Embryonic facial prominence (tissue), 1 donor: ENCODE results near the gene BLOC1S4.
A peak's percentile ranks its signal among the peaks of the same experiment; 100 is the strongest.
"Not testable (repeated sequence)": the region's sequence is repeated elsewhere in the genome, so short reads cannot be mapped to it uniquely, and the experiment has no call there.

Experiments used
- DNase-seq: peaks from one replicate; pipeline ENCODE4 v3.0.0-alpha.2; 2016; ENCODE audit errors: extremely low spot score

The BLOC1S4 gene

DNA sequence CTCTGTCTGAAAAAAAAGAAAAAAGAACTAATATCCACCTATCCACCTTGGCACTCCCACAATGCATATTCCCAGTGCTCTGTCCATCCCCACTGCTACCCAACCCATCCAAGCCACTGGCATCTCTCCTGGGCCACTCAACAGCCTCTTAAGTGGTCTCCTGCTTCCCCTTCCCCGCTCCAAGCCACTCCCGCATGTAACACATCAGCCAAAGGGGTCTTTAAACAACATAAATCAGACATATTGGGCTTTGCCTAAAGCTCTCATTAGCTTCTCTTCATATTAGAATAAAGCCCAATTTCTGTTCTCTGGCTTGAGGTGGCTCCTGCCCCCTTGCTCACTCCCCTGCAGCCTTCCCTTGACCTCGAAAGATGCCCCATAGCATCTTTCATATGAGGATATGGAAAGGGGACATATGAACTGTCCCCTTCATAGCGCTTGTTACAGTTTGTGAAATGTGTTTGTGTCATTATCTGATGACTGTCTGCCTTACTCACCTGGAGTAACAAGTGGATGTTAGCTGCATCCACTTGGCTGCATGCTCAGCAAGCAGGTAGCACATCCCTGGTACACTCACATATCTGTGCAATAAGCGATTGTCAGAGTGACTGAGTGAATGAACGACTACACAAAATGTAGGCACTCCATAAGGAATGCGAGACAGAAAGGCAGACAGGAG is 3.1 kb downstream of the BLOC1S4 start:
- peak; percentile 5 for DNase-seq

DNA sequence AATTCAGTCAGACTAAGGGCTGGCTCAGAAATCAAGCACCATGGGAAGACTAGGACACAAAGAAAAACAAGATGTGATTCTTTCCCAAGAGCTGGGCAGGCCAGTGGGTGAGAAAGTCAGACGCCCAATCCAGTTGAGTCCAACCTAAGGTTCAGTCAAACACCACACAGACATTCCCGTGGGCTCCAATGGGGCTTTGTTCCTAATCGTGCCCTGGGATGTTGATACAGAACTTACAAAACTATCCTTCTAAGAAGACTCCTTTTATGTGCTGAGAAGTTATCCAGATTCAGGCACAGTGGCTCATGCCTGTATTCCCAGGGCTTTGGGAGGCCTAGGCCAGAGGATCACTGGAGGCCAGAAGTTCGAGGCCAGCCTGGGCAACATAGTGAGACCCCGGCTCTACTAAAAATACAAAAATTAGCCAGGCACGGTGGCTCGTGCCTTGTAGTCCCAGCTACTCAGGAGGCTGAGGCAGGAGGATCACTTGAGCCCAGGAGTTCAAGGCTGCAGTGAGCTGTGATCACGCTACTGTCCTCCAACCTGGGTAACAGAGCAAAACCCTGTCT is 3.7 kb downstream of the BLOC1S4 start:
- DNase-seq, result peak; percentile 4

DNA sequence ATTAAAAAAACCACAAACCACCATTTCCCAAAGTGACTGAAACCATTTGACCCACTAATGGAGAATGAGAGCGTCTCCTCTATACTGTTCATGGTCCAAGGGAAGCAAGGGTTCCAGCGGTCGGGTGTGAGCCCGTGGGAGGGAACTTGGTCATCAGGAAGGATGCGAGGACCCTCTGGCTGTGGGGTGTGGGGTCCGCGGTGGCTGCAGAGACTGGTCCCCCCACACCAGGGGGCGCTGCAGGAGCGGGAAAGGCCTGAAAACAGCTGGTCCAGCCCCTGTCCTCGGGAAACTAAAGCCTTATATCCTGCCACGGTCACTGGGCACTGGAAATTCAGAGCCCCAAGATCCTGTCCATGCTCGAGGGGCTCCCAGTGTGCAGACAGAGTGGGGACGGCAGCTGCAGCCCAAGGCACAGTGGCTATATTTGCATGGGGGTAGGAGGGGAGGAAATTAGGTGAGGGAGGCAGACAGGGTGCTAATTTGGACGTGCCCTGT is 4.3 kb downstream of the BLOC1S4 start:
- peak; percentile 53 for DNase-seq

GRCh38 chr4:6721121-6721520 is 5.1 kb downstream of the BLOC1S4 start:
- no peak for DNase-seq

DNA sequence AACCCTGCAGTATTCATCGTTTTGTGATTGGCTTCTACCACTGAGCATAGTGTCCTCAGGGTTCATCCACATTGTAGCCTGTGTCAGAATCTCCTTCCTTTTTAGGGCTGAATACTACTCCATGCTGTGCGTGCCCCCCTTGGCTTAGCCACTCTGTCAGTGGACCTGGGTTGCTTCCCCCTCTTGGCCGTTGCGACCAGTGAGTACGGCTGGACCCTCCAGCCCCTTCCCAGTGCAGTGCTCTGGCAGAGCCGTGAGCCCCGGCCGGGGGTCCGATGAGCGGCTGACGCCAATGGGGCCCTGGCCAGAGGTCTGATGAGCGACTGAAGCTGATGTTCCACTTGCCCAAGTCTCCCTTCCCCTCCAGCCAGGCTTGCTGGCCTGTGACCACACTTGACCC is 6.9 kb downstream of the BLOC1S4 start:
- DNase-seq, result no peak

DNA sequence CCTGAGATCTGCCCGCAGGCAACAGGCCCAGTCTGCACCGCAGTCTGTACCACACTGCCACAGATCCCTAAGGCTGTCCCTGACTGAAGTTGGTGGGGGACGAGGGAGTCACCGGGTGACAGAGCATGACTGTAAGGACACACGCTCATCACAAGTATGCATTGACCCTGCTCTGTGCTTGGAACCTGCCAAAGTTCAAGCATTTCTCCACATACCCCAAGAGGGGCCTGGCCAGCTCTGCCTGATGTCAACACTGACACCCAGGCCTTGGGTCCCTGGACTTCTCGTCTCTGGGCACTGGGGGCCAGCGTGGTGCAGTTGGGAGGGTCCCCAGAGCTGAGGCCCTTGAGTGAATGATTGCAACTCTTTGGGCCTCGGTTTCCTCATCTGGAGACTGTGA is 7.9 kb downstream of the BLOC1S4 start:
- no peak for DNase-seq

GRCh38 chr4:6724421-6725111 is 8.6 kb downstream of the BLOC1S4 start:
- DNase-seq, result peak; percentile 5

DNA sequence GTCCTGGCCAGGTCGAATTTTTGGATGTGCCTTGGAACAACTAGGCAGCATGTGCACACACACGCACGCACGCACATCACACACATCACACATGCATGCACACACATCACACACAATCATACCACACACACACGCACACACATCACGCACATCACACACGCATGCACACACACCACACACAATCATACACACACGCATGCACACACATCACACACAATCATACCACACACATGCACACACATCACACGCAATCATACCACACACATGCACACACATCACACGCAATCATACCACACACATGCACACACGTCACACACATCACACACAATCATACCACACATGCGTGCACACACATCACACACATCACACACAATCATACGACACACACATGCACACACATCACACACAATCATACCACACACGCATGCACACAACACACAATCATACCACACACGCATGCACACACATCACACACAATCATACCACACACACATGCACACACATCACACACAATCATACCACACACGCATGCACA is 9.5 kb downstream of the BLOC1S4 start:
- not testable (repeated sequence) for DNase-seq

DNA sequence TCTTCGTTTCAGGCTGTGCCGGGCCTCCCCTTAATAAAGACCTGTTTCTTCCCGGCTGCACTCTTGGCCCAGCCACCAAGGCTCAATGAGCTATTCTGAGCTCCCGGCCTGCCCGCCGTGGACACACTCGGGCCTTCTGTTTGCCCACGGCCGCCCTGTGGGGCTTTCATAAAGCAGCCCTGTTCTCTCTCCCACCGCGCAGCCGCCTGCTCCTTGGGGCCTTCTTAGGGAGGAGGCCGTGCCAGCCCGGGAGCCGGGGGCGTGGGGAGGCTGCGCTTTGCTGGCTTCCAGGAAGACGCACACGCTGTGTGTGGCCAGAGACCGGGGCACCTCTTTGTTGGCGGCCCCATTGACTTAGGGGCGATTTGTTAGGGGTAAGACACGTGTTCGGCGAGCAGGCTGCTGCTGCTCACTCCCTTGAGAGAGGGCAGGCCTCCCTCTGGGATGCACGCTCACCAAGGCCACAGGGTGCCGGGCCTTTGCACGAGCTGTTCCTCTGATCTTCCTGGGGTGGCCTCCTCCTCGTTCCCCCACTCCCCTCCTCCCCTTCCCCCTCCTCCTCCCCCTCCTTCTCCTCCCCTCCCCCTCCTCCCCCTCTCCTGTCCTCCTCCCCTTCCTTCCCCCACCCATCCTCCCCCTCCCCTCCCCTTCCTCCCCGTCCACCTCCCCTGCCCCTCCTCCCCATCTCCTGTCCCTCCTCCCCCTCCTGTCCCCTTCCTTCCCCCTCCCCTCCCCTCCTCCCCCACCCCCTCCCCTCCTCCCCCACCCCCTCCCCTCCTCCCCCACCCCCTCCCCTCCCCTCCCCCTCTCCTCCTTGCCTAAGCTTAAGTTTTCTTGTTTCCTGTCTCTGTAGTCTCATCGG is 11.3 kb downstream of the BLOC1S4 start:
- DNase-seq, result peak; percentile 5

- DNase-seq, result peak; percentile 3
Measured at GRCh38 chr4:6727943-6728250, 11.9 kb downstream of the BLOC1S4 start.

- peak; percentile 4 for DNase-seq
Measured at GRCh38 chr4:6728320-6729029, 12.5 kb downstream of the BLOC1S4 start.

GRCh38 chr4:6730603-6731317 is 14.8 kb downstream of the BLOC1S4 start:
- no peak for DNase-seq

- DNase-seq, result no peak
Measured at GRCh38 chr4:6731318-6731675, 15.3 kb downstream of the BLOC1S4 start.

GRCh38 chr4:6731780-6732179 is 15.8 kb downstream of the BLOC1S4 start:
- peak; percentile 2 for DNase-seq

DNA sequence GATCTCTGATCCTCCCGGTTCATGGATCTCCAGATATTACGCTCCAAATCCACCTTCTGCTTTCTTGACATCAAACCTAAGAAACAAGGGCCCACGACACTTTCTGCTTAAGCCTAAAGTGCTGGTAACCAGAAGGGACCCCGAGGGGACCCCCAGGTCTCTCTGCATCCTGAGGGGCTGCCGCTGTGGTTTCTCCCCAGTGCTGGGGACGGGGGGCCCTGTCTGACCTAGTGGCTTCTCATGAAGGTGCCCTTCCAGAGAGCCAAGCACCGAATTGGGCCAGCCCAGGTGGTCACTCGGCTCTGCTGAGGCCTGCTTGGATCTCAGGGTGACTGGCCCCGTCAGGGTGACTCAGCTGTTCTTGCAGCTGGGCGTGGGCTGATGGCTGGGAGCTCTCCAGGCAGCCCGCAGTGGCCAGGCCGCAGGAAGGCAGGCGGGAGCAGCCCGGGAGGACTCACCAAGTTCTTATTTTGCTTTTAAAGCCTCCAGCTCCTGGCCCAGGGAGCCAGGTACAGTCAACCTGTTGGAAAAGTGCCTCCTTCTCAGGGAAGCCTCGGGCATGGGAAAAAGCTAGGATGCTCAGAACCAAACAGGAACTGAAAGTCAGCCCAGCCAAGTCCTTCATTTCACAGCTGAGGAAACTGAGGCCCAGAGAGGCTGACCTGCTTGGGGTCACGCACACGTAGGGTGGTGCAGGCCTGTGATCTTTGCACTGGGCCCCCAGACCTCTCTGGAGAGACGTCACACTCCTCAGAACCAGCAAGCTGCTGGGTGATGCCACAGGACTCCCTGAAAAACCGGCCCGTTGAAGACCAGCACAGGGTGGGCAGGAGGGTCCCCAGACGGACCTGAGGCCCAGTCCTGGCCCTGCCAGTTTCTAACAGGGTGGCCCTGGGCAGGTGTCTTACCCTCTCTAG is 16.7 kb downstream of the BLOC1S4 start:
- no peak for DNase-seq

DNA sequence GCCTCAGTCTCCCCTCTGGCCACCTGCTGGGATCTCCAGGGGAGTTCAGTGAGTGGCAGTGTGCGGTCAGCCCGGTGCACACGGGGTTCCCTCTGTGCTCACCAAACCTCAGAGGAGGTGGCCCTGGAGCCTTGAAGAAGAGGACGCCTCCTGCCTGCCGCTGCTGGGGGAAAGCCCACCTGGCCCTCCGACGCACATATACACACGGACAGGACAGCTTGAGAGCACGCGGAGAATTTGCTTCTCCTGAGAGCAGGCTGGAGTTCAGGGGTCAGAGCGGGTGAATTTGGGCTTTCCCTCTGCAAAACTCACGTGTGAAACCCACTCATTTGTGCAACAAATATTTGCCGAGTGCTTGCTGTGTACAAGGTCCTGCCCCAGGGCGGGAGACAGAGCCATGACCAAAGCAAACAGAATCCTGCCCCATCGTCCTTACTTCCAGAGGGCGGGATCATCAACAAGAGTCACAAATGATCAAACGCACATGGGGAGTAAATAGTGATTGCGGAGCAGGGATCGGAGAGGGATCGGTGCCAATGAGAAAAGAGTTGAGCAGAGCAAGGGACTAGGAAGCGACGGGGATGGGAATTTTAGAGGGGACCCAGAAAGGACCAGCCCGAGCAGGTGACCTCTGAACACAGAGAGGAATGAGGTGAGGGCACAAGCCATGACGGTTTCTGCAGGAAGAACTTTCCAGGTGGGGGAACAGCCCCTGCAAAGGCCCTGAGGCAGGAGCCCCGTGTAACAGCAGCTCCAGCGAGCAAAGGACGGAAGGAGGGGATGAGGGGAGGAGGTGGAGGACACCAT is 17.6 kb downstream of the BLOC1S4 start:
- DNase-seq, result peak; percentile 2

DNA sequence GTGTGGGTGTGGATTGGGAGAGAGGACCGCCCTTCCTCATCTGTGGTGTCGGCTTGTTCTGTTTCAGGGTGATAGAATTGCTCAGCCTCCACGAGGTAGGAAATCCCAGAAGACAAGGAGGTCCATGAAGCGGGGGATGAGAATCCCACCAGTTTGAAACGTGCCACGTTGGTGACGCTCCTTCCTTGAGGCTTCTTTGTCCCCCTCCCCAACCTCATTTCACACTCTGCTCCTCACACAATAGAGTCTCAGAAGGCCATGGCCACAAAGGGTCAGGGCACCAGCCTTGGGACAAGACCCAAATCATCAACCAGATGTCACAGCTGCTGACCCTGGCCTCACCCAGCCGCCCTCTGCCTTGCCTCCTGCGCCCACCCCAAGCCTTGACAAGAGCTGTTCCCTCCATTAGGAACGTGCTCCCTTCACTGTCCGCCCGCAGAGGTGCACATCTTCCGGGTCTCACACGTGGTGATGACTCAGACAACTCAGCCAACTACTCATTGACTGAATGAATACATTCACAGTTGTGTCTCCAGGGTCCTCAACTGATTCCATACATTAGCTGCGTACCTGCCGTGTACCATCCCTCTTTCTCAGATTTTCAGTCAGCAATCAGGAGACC is 18.3 kb downstream of the BLOC1S4 start:
- no peak for DNase-seq

DNA sequence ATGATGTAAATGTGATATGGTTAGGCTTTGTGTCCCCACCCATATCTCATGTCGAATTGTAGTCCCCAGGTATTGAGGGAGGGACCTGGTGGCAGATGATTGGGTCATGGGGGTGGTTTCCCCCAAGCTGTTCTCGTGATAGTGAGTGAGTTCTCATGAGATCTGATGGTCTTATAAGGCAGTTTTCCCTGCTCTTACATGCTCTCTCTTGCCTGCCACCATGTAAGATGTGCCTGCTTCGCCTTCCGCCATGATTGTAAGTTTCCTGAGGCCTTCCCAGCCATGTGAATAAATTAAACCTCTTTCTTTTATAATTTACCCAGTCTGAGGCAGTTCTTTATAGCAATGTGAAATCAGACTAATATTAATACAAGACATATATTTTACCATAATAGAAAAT is 23.9 kb downstream of the BLOC1S4 start:
- no peak for DNase-seq
